ENCODE data around the gene PIGW. TPM values are rescaled to one million over a fixed set of nuclear protein-coding genes. Genes with fewer than 3 reads are reported as not detected.

PIGW gene
- total RNA-seq, 2 experiments from 2014 or later, result 11.8 to 12.3 TPM

- DNase-seq, result no peak
- ChIA-PET CTCF (interaction anchor here (0.6 to 3.4 kb wide), 3 partner anchors 13 to 573 kb away, joined by 5 to 19 read pairs (median 5); partner anchors contain the start of genes MYO19 and PIGW), POLR2A (no interaction called here)
- peaks cover 50% of the 10 kb centered on the region for H3K4me1 Mint-ChIP-seq (ENCODE audit: low read depth)
- no peaks in the 10 kb centered on the region for H3K9me3 Mint-ChIP-seq
- H3K27me3 Mint-ChIP-seq, result no peaks in the 10 kb centered on the region
- peak overlapping the region; percentile 98 for H3K27ac Mint-ChIP-seq
- intact Hi-C loops (cut with micrococcal nuclease), result loop anchor here (2.0 to 10.0 kb wide), 2 partner anchors 55 to 177 kb away; no protein-coding TSS in a partner anchor
- H3K4me3 Mint-ChIP-seq, result peak overlapping the region; percentile 37
- H3K36me3 Mint-ChIP-seq, result peaks cover 32% of the 10 kb centered on the region
Measured at GRCh38 chr17:36547776-36548175, 13.0 kb downstream of the PIGW start.

GRCh38 chr17:36550491-36551417, 16.0 kb downstream of the PIGW start:
- Mint-ChIP-seq H3K4me1 (ENCODE audit: low read depth) (peaks cover 58% of the 10 kb centered on the region), H3K4me3 (no peak overlapping the region), H3K27ac (peak overlapping the region; percentile 61), H3K9me3 (no peaks in the 10 kb centered on the region), H3K27me3 (no peaks in the 10 kb centered on the region), H3K36me3 (peaks cover 32% of the 10 kb centered on the region)
- ChIA-PET POLR2A (interaction anchor here (0.9 kb wide), 1 partner anchor 21 kb away, joined by 3 read pairs; no protein-coding TSS in a partner anchor), CTCF (interaction anchor here (0.6 to 1.2 kb wide), 3 partner anchors 17 to 989 kb away, joined by 3 to 6 read pairs (median 4); partner anchors contain the start of genes MYO19 and PIGW)
- peak; percentile 35 for DNase-seq
- intact Hi-C loops (cut with micrococcal nuclease), result no loop called here

DNA sequence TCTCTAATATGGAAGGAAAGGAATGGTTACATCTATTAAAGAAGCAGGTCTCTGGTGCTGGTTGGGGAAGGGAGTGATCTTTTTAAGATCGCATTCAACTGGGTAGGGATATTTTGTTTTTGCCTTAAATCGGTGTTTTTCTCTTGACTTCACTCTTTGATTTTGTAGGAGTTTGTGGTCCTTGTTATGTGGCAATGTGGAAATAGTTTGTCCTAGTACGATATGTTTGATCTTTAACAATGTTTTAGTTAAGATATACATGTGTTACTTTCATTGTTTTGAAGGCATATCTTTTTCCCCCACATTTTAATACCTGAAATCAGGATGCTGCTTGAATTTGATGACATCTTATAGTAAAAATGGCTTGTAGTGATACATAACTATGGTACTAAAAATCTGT, 18.7 kb downstream of the PIGW start:
- intact Hi-C loops (cut with micrococcal nuclease), result no loop called here
- CTCF ChIA-PET, result no interaction called here

DNA sequence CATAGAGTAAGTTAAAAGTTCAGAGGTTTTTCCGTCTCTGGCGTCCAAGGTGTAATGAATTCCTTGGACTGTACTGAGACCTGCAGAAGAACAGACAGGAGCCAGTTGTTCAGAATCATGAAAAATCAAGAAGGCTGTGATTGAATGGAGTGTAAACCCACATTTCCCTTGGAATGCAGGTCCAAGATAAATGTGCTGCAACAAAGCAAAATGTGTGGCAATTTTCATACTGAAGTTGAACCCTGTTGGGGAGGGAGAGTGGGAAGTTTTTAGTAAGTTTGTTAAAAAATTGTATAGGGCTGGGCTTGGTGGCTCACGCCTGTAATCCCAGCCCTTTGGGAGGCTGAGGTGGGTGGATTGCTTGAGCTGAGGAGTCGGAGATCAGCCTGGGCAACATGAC, 31.3 kb downstream of the PIGW start:
- Mint-ChIP-seq H3K4me1 (ENCODE audit: low read depth) (peaks cover 17% of the 10 kb centered on the region), H3K27me3 (no peaks in the 10 kb centered on the region), H3K9me3 (no peaks in the 10 kb centered on the region), H3K27ac (no peak overlapping the region), H3K36me3 (peaks cover 36% of the 10 kb centered on the region), H3K4me3 (no peak overlapping the region)
- DNase-seq, result no peak
- intact Hi-C loops (cut with micrococcal nuclease), result no loop called here
- ChIA-PET POLR2A (interaction anchor here (1.0 kb wide), 1 partner anchor 18 kb away, joined by 3 read pairs; no protein-coding TSS in a partner anchor), CTCF (interaction anchor here (1.2 kb wide), 1 partner anchor 37 kb away, joined by 3 read pairs; no protein-coding TSS in a partner anchor)

More for the DNA sequence above, 18.7 kb downstream of the PIGW start:
- peak overlapping the region; percentile 13 for H3K27ac Mint-ChIP-seq
- DNase-seq, result no peak
- H3K4me1 Mint-ChIP-seq (ENCODE audit: low read depth), result peaks cover 47% of the 10 kb centered on the region
- POLR2A ChIA-PET, result no interaction called here
- peaks cover 29% of the 10 kb centered on the region for H3K36me3 Mint-ChIP-seq
- no peak overlapping the region for H3K4me3 Mint-ChIP-seq
- H3K9me3 Mint-ChIP-seq, result no peaks in the 10 kb centered on the region
- H3K27me3 Mint-ChIP-seq, result no peaks in the 10 kb centered on the region

GRCh38 chr17:36575028-36575427, 40.2 kb downstream of the PIGW start:
- no peak overlapping the region for H3K4me3 Mint-ChIP-seq
- H3K9me3 Mint-ChIP-seq, result no peaks in the 10 kb centered on the region
- peaks cover 35% of the 10 kb centered on the region for H3K36me3 Mint-ChIP-seq
- intact Hi-C loops (cut with micrococcal nuclease), result no loop called here
- H3K4me1 Mint-ChIP-seq (ENCODE audit: low read depth), result peaks cover 7% of the 10 kb centered on the region
- DNase-seq, result no peak
- ChIA-PET POLR2A (no interaction called here), CTCF (no interaction called here)
- no peak overlapping the region for H3K27ac Mint-ChIP-seq
- no peaks in the 10 kb centered on the region for H3K27me3 Mint-ChIP-seq

DNA sequence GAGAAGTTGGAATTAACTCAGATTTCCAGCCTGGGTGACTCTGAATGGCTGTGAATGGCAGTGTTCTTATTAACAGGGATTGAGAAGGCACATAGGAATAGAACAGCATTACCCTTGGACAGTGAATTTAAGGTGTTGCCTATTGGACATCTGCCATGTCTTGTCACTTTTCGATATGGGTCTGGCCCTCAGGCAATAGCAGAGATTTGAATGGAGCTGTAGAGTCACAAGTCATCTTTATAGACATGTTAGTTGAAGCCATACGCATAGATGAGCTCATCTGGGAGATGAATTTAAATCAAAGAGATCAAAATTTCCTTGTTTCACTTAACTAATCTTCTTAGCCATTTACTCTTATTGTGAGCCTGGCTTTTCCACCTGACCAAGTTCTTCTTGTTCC, 42.0 kb downstream of the PIGW start:
- no peaks in the 10 kb centered on the region for H3K9me3 Mint-ChIP-seq
- ChIA-PET CTCF (no interaction called here), POLR2A (no interaction called here)
- H3K4me1 Mint-ChIP-seq (ENCODE audit: low read depth), result peaks cover 7% of the 10 kb centered on the region
- intact Hi-C loops (cut with micrococcal nuclease), result no loop called here
- no peak overlapping the region for H3K4me3 Mint-ChIP-seq
- H3K27ac Mint-ChIP-seq, result no peak overlapping the region
- DNase-seq, result no peak
- H3K36me3 Mint-ChIP-seq, result peaks cover 40% of the 10 kb centered on the region
- H3K27me3 Mint-ChIP-seq, result no peaks in the 10 kb centered on the region

- ChIA-PET POLR2A (no interaction called here), CTCF (interaction anchor here (0.7 to 1.2 kb wide), 2 partner anchors 47 to 609 kb away, joined by 3 read pairs; no protein-coding TSS in a partner anchor)
- H3K27ac Mint-ChIP-seq, result no peak overlapping the region
- H3K9me3 Mint-ChIP-seq, result no peaks in the 10 kb centered on the region
- H3K4me1 Mint-ChIP-seq (ENCODE audit: low read depth), result peaks cover 3% of the 10 kb centered on the region
- H3K36me3 Mint-ChIP-seq, result peaks cover 34% of the 10 kb centered on the region
- intact Hi-C loops (cut with micrococcal nuclease), result no loop called here
- DNase-seq, result no peak
- no peak overlapping the region for H3K4me3 Mint-ChIP-seq
- H3K27me3 Mint-ChIP-seq, result no peaks in the 10 kb centered on the region
Measured at GRCh38 chr17:36578671-36579070, 43.9 kb downstream of the PIGW start.

GRCh38 chr17:36583787-36584186, 49.0 kb downstream of the PIGW start:
- H3K4me1 Mint-ChIP-seq (ENCODE audit: low read depth), result no peaks in the 10 kb centered on the region
- no peaks in the 10 kb centered on the region for H3K9me3 Mint-ChIP-seq
- H3K27me3 Mint-ChIP-seq, result no peaks in the 10 kb centered on the region
- H3K4me3 Mint-ChIP-seq, result no peak overlapping the region
- H3K36me3 Mint-ChIP-seq, result peaks cover 30% of the 10 kb centered on the region
- no peak overlapping the region for H3K27ac Mint-ChIP-seq
- DNase-seq, result no peak
- intact Hi-C loops (cut with micrococcal nuclease), result no loop called here
- CTCF ChIA-PET, result interaction anchor here (0.7 to 3.6 kb wide), 2 partner anchors 19 to 46 kb away, joined by 4 to 13 read pairs; partner anchors contain the start of gene MRM1
- POLR2A ChIA-PET, result no interaction called here

GRCh38 chr17:36586138-36586537, 51.4 kb downstream of the PIGW start:
- Mint-ChIP-seq H3K36me3 (peaks cover 28% of the 10 kb centered on the region), H3K9me3 (no peaks in the 10 kb centered on the region), H3K4me3 (no peak overlapping the region), H3K4me1 (ENCODE audit: low read depth) (peaks cover 14% of the 10 kb centered on the region), H3K27ac (no peak overlapping the region), H3K27me3 (no peaks in the 10 kb centered on the region)
- POLR2A ChIA-PET, result no interaction called here
- DNase-seq, result no peak
- CTCF ChIA-PET, result interaction anchor here (1.6 kb wide), 1 partner anchor 16 kb away, joined by 6 read pairs; the partner anchor contains the start of gene MRM1
- intact Hi-C loops (cut with micrococcal nuclease), result no loop called here

Other genes with a start within 250 kb of the PIGW start
- gene TBC1D3G, start 211.1 kb upstream of the PIGW start, total RNA-seq, result not detected
- not detected for gene TBC1D3H, start 146.6 kb upstream of the PIGW start, total RNA-seq
- gene ZNHIT3, start 48.3 kb upstream of the PIGW start, total RNA-seq, result 10 to 100 TPM; 41.6 to 45.2 TPM
- 100 to 1,000 TPM; 106 to 112 TPM for gene MYO19, start 119 bp upstream of the PIGW start, total RNA-seq
- 10 to 100 TPM; 74.8 to 84.0 TPM for gene GGNBP2, start 9.9 kb downstream of the PIGW start, total RNA-seq
- 10 to 100 TPM; 10.2 to 10.5 TPM for gene DHRS11, start 56.9 kb downstream of the PIGW start, total RNA-seq
- gene MRM1, start 66.6 kb downstream of the PIGW start, total RNA-seq, result 10 to 100 TPM; 13.5 to 14.6 TPM

Measured in activated CD4-positive, alpha-beta memory T cell treated with anti-CD3 and anti-CD28 coated beads for 36 hours (primary cell).